Neural progenitor cell (in vitro differentiated cells): Measurements from ENCODE around the gene XPR1. TPM values are rescaled to one million over a fixed set of nuclear protein-coding genes. Genes with fewer than 3 reads are reported as not detected.

Experiments
- DNase-seq: peaks from one replicate; pipeline ENCODE4 v3.0.0-alpha.2; 2016; ENCODE audit warnings: low spot score
- H2AFZ ChIP-seq: fragments of 200-600 bp; sonication (generic); replicated peaks from 2 replicates; pipeline ENCODE4 v1.6.1; 2016; ENCODE audit warnings: antibody characterized with exemption
- H3F3A ChIP-seq: fragments of 200-600 bp; sonication (generic); 2 replicates; pipeline ENCODE4 v1.6.1; 2016; ENCODE audit warnings: antibody characterized with exemption, low read depth
- H3K27ac ChIP-seq: fragments of 200-600 bp; sonication (generic); 2 replicates; pipeline ENCODE4 v1.5.1; 2016; ENCODE audit warnings: mild to moderate bottlenecking
- H3K27me3 ChIP-seq: fragments of 200-600 bp; sonication (generic); 2 replicates; pipeline ENCODE4 v1.6.1; 2016; ENCODE audit warnings: mild to moderate bottlenecking, moderate library complexity
- H3K36me3 ChIP-seq: fragments of 200-600 bp; sonication (generic); 2 replicates; pipeline ENCODE4 v1.5.1; 2016
- H3K4me1 ChIP-seq: fragments of 200-600 bp; sonication (generic); 2 replicates; pipeline ENCODE4 v1.6.1; 2016; ENCODE audit warnings: mixed run types
- H3K4me2 ChIP-seq: fragments of 200-600 bp; sonication (generic); 2 replicates; pipeline ENCODE4 v1.6.1; 2016
- H3K4me3 ChIP-seq: fragments of 200-600 bp; sonication (generic); 2 replicates; pipeline ENCODE4 v1.5.1; 2016
- H3K79me2 ChIP-seq: fragments of 200-600 bp; sonication (generic); 2 replicates; pipeline ENCODE4 v1.6.1; 2016; ENCODE audit warnings: low read depth
- H3K9ac ChIP-seq: fragments of 200-600 bp; sonication (generic); 2 replicates; pipeline ENCODE4 v1.6.1; 2016
- H3K9me3 ChIP-seq: fragments of 200-600 bp; sonication (generic); 2 replicates; pipeline ENCODE4 v1.5.1; 2016; ENCODE audit warnings: low read depth
- H4K20me1 ChIP-seq: fragments of 200-600 bp; sonication (generic); 2 replicates; pipeline ENCODE4 v1.6.1; 2016; ENCODE audit warnings: low read depth
- H3K27ac Mint-ChIP-seq: 3 replicates; pipeline ENCODE4 v1.8.0; 2021; ENCODE audit warnings: mixed read lengths
- H3K27me3 Mint-ChIP-seq: 2 replicates; pipeline ENCODE4 v1.8.0; 2022; ENCODE audit warnings: low read depth, mild to moderate bottlenecking, inconsistent platforms, moderate library complexity, mixed read lengths; ENCODE audit not compliant: insufficient read depth
- H3K36me3 Mint-ChIP-seq: 3 replicates; pipeline ENCODE4 v1.8.0; 2021; ENCODE audit warnings: mixed read lengths
- H3K4me1 Mint-ChIP-seq: 3 replicates; pipeline ENCODE4 v1.8.0; 2021; ENCODE audit warnings: mixed read lengths
- H3K4me3 Mint-ChIP-seq: 3 replicates; pipeline ENCODE4 v1.8.0; 2021; ENCODE audit warnings: mild to moderate bottlenecking, moderate library complexity, mixed read lengths
- H3K9me3 Mint-ChIP-seq: 3 replicates; pipeline ENCODE4 v1.8.0; 2020; ENCODE audit warnings: mixed read lengths
- CTCF ChIP-seq: fragments of 200-600 bp; sonication (generic); IDR thresholded peaks from 2 replicates; pipeline ENCODE4 v1.5.1; 2017; ENCODE audit warnings: antibody characterized with exemption, mild to moderate bottlenecking
- EZH2 ChIP-seq: fragments of 200-600 bp; sonication (generic); IDR thresholded peaks from 2 replicates; pipeline ENCODE4 v1.6.1; 2017; ENCODE audit warnings: antibody characterized with exemption, mild to moderate bottlenecking, moderate library complexity
- EZH2phosphoT487 ChIP-seq: fragments of 200-600 bp; sonication (generic); IDR thresholded peaks from 2 replicates; pipeline ENCODE4 v1.6.1; 2017; ENCODE audit warnings: antibody characterized with exemption
- total RNA-seq: library from RNA; depleted of rRNA; stranded (reverse); fragments of >200 nt; gene quantifications from 2 replicates; pipeline ENCODE4 v1.2.3, GENCODE V29; 2015; ENCODE audit warnings: low replicate concordance

Gene XPR1
- total RNA-seq, result 54.8 and 75.0 TPM in 2 replicates

- Histone ChIP-seq H3K4me1 (peaks cover 32% of the 10 kb centered on the region), H4K20me1 (peaks cover 31% of the 10 kb centered on the region), H2AFZ (peak within 1 kb of the TSS; percentile 96), H3K79me2 (peaks cover 45% of the 10 kb centered on the region), H3F3A (peaks cover 12% of the 10 kb centered on the region), H3K9me3 (no peaks in the 10 kb centered on the region), H3K9ac (peak within 1 kb of the TSS; percentile 56), H3K4me2 (peak within 1 kb of the TSS; percentile 99), H3K4me3 (peak within 1 kb of the TSS; percentile 82), H3K36me3 (no peaks in the 10 kb centered on the region), H3K27me3 (no peaks in the 10 kb centered on the region), H3K27ac (peak within 1 kb of the TSS; percentile 79)
- peaks cover 6% of the 10 kb centered on the region for H3K36me3 Mint-ChIP-seq
- H3K27ac Mint-ChIP-seq, result peak within 1 kb of the TSS; percentile 78
- DNase-seq, result peak; percentile 100
- peaks cover 6% of the 10 kb centered on the region for H3K27me3 Mint-ChIP-seq
- peaks cover 19% of the 10 kb centered on the region for H3K4me1 Mint-ChIP-seq
- no peak for TF ChIP-seq EZH2
- TF ChIP-seq EZH2phosphoT487, result no peak
- no peak for TF ChIP-seq CTCF
- H3K9me3 Mint-ChIP-seq, result peaks cover 3% of the 10 kb centered on the region
- H3K4me3 Mint-ChIP-seq, result no peak within 1 kb of the TSS
Observed at GRCh38 chr1:180631766-180632325, at the start of gene XPR1. XPR1 (plus strand) TSS chr1:180632022; CDS start chr1:180632202, 180 bp downstream.

- H3K36me3 Mint-ChIP-seq, result no peaks in the 10 kb centered on the region
- Histone ChIP-seq H3K4me2 (no peak overlapping the region), H3K4me1 (peaks cover 11% of the 10 kb centered on the region), H3F3A (peaks cover 6% of the 10 kb centered on the region), H3K79me2 (no peaks in the 10 kb centered on the region), H3K27ac (no peak overlapping the region), H4K20me1 (no peaks in the 10 kb centered on the region), H2AFZ (no peak overlapping the region), H3K36me3 (no peaks in the 10 kb centered on the region), H3K4me3 (no peak overlapping the region), H3K9me3 (no peaks in the 10 kb centered on the region), H3K27me3 (no peaks in the 10 kb centered on the region), H3K9ac (no peak overlapping the region)
- no peak overlapping the region for H3K4me3 Mint-ChIP-seq
- peaks cover 3% of the 10 kb centered on the region for H3K27me3 Mint-ChIP-seq
- no peak overlapping the region for H3K27ac Mint-ChIP-seq
- peaks cover 5% of the 10 kb centered on the region for H3K9me3 Mint-ChIP-seq
- peaks cover 41% of the 10 kb centered on the region for H3K4me1 Mint-ChIP-seq
- no peak for DNase-seq
- TF ChIP-seq EZH2phosphoT487 (no peak), EZH2 (no peak), CTCF (no peak)
Observed at GRCh38 chr1:180584869-180585268, 47.0 kb upstream of the XPR1 start.

GRCh38 chr1:180585994-180586359 is 45.8 kb upstream of the XPR1 start:
- TF ChIP-seq EZH2phosphoT487, result no peak
- no peak for TF ChIP-seq EZH2
- TF ChIP-seq CTCF, result no peak
- H3F3A ChIP-seq, result no peaks in the 10 kb centered on the region
- peaks cover under 1% of the 10 kb centered on the region for H3K4me1 ChIP-seq
- Mint-ChIP-seq H3K4me3 (no peak overlapping the region), H3K4me1 (peaks cover 30% of the 10 kb centered on the region), H3K36me3 (no peaks in the 10 kb centered on the region), H3K27me3 (peaks cover 3% of the 10 kb centered on the region), H3K27ac (peak overlapping the region; percentile 74), H3K9me3 (peaks cover 5% of the 10 kb centered on the region)
- DNase-seq, result no peak
- H4K20me1 ChIP-seq, result no peaks in the 10 kb centered on the region
- H3K27me3 ChIP-seq, result no peaks in the 10 kb centered on the region
- H3K79me2 ChIP-seq, result no peaks in the 10 kb centered on the region
- no peak overlapping the region for H3K4me3 ChIP-seq
- H3K9me3 ChIP-seq, result no peaks in the 10 kb centered on the region
- no peaks in the 10 kb centered on the region for H3K36me3 ChIP-seq
- H3K9ac ChIP-seq, result no peak overlapping the region
- no peak overlapping the region for H3K4me2 ChIP-seq
- H3K27ac ChIP-seq, result no peak overlapping the region
- no peak overlapping the region for H2AFZ ChIP-seq
